Tibial nerve (tissue), 4 donors: Measurements from ENCODE around the gene SOWAHB. TPM values are rescaled to one million over a fixed set of nuclear protein-coding genes. Genes with fewer than 3 reads are reported as not detected.

Source experiments
- DNase-seq, 2 donors: peaks; one replicate each; pipeline ENCODE4 v3.0.0-alpha.2; 2019; ENCODE audit warnings: low spot score in 2 of 2
- H3K27ac ChIP-seq, 4 donors: fragments of 200-600 bp; sonication (generic) in 3 of 4; one replicate each; pipeline ENCODE4 v1.5.1; 2017 to 2019; ENCODE audit warnings: mild to moderate bottlenecking in 1 of 4
- H3K27me3 ChIP-seq, 2 donors: fragments of 200-600 bp; sonication (generic) in 1 of 2; one replicate each; pipeline versions ENCODE4 v1.5.1 to v1.6.0; 2017 to 2019
- H3K36me3 ChIP-seq, 3 donors: fragments of 200-600 bp; sonication (generic); one replicate each; pipeline ENCODE4 v1.5.1; 2018 to 2019
- H3K4me1 ChIP-seq, 4 donors: fragments of 200-600 bp; sonication (generic) in 3 of 4; one replicate each; pipeline ENCODE4 v1.5.1; 2017 to 2019
- H3K4me3 ChIP-seq, 4 donors: fragments of 200-600 bp; sonication (generic) in 3 of 4; one replicate each; pipeline ENCODE4 v1.5.1; 2017 to 2019; ENCODE audit warnings: mild to moderate bottlenecking in 1 of 4, moderate library complexity in 1 of 4
- H3K9me3 ChIP-seq, 4 donors: fragments of 200-600 bp; sonication (generic) in 3 of 4; one replicate each; pipeline ENCODE4 v1.5.1; 2017 to 2019
- EP300 ChIP-seq, 2 donors: sonication (generic); formaldehyde crosslinking; IDR thresholded peaks; one replicate each; pipeline ENCODE4 v1.6.1; 2017; ENCODE audit warnings: antibody characterized with exemption in 2 of 2, mild to moderate bottlenecking in 1 of 2
- POLR2A ChIP-seq, 2 donors: fragments of 450-650 bp; IDR thresholded peaks; one replicate each; pipeline ENCODE4 v1.6.1; 2017; ENCODE audit warnings: antibody characterized with exemption in 2 of 2, mild to moderate bottlenecking in 2 of 2, moderate library complexity in 2 of 2
- WGBS, 2 donors: methylation state at CpG; one replicate each; pipeline ENCODE4 v1.1.5; 2018; 5-methylcytosine and 5-hydroxymethylcytosine counted together
- total RNA-seq, 4 donors: library from RNA; depleted of rRNA; stranded (reverse); fragments of >200 nt; gene quantifications; one replicate each; pipeline ENCODE4 v1.1.0, GENCODE V29; 2016
- TF ChIP-seq, protein P1 (sequence below), 5 experiments: fragments of 200-600 bp in 3 of 5; fragments of 450-650 bp in 2 of 5; sonication (generic) in 3 of 5; IDR thresholded peaks; one replicate each; pipeline ENCODE4 v1.5.1; 2016 to 2019; ENCODE audit warnings: antibody characterized with exemption in 5 of 5, mild to moderate bottlenecking in 3 of 5, moderate library complexity in 2 of 5

Gene SOWAHB
- total RNA-seq, 4 donors from 2014 or later: 0.21 to 0.90 TPM; not detected in 2

DNA sequence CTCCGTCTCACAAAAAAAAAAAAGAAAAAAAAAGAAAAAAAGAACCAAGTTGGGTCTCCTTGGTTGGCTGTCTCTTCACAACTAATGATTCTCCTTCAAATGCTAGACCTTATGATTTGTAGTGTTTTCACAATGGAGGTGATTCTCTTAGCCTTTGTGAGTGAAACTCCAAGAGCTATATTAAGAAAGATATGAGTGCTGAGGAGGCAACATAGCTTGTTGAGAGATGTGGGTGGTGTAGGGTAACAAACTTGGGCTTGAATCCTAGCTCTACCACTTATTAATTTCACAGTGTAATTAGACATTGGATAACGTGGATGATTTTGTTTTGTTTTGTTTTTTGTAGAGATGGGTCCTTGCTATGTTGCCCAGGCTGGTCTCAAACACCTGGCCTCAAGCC lies 41.2 kb upstream of the SOWAHB start:
- no peak for DNase-seq
- 74 to 78% methylated on average over 2 of the region's 2 CpGs for WGBS, 2 donors
- no peak overlapping the region for H3K4me3 ChIP-seq
- H3K27me3 ChIP-seq: no peaks in the 10 kb centered on the region
- no peak overlapping the region for H3K27ac ChIP-seq
- H3K36me3 ChIP-seq: no peaks in the 10 kb centered on the region
- peaks cover 0 to 35% (median 2%) of the 10 kb centered on the region in 4 donors for H3K9me3 ChIP-seq
- TF ChIP-seq POLR2A (IDR thresholded peaks at IDR 0.05) (no peak), EP300 (IDR thresholded peaks at IDR 0.05) (no peak)
- TF ChIP-seq, protein P1, sequence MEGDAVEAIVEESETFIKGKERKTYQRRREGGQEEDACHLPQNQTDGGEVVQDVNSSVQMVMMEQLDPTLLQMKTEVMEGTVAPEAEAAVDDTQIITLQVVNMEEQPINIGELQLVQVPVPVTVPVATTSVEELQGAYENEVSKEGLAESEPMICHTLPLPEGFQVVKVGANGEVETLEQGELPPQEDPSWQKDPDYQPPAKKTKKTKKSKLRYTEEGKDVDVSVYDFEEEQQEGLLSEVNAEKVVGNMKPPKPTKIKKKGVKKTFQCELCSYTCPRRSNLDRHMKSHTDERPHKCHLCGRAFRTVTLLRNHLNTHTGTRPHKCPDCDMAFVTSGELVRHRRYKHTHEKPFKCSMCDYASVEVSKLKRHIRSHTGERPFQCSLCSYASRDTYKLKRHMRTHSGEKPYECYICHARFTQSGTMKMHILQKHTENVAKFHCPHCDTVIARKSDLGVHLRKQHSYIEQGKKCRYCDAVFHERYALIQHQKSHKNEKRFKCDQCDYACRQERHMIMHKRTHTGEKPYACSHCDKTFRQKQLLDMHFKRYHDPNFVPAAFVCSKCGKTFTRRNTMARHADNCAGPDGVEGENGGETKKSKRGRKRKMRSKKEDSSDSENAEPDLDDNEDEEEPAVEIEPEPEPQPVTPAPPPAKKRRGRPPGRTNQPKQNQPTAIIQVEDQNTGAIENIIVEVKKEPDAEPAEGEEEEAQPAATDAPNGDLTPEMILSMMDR (IDR thresholded peaks at IDR 0.05): no peak
- H3K4me1 ChIP-seq: no peaks in the 10 kb centered on the region

DNA sequence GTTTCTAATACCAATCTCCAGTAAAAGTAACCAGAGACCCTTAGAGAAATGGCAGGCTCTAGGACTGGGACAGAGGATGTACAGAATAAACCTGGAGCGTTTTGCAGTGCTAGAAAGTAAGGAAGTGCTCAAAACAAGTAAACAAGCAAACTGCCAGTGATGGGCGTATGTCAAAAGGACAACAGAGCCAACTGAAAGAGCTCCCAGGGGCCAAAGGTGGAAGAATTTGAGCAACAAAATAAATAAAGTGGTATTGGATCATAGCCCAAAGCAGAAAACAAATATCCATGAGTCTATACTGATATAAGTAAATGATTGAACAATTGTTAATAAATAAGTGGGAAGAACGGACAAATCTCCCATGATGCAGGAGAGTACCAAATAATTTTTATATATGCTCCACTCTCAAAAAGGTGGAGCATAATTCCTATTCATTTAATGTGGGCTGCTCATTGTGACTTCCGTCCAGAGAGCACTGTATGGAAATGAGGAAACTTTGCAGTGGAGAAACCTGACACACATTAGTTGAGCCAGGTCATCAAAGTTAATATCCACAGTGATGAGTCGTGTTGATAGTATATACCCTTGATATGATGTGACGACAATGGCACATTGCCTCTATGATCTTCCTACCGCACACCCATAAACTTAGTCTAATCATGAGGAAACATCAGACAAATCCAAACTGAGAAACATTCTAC lies 33.8 kb upstream of the SOWAHB start:
- 84 to 87% methylated on average over 7 of the region's 7 CpGs for WGBS, 2 donors
- TF ChIP-seq POLR2A (IDR thresholded peaks at IDR 0.05) (no peak), EP300 (IDR thresholded peaks at IDR 0.05) (no peak)
- TF ChIP-seq, protein P1 (IDR thresholded peaks at IDR 0.05): no peak
- Histone ChIP-seq H3K4me3 (no peak overlapping the region), H3K9me3 (no peaks in the 10 kb centered on the region), H3K27me3 (no peaks in the 10 kb centered on the region), H3K27ac (no peak overlapping the region), H3K4me1 (no peaks in the 10 kb centered on the region), H3K36me3 (no peaks in the 10 kb centered on the region)
- DNase-seq: no peak

DNA sequence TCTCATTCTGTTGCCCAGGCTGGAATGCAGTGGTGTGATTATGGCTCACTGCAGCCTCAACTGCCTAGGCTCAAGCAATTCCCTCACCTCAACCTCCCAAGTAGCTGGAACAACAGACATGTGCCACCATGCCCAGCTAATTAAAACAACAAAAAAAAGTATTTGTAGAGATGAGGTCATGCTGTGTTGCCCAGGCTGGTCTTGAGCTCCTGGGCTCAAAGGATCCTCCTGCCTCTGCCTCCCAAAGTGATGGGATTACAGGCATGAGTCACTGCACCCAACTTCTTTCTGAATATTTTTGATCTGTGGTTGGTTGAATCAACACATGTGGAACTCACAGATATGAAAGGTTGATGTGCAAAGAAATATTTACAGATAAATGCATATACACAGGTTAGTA lies 33.1 kb upstream of the SOWAHB start:
- no peak overlapping the region for H3K4me3 ChIP-seq
- no peak for DNase-seq
- no peaks in the 10 kb centered on the region for H3K36me3 ChIP-seq
- no peak overlapping the region for H3K27ac ChIP-seq
- H3K27me3 ChIP-seq: no peaks in the 10 kb centered on the region
- H3K9me3 ChIP-seq: no peaks in the 10 kb centered on the region
- no peaks in the 10 kb centered on the region for H3K4me1 ChIP-seq
- no peak for TF ChIP-seq EP300 (IDR thresholded peaks at IDR 0.05)
- TF ChIP-seq, protein P1 (IDR thresholded peaks at IDR 0.05): no peak

DNA sequence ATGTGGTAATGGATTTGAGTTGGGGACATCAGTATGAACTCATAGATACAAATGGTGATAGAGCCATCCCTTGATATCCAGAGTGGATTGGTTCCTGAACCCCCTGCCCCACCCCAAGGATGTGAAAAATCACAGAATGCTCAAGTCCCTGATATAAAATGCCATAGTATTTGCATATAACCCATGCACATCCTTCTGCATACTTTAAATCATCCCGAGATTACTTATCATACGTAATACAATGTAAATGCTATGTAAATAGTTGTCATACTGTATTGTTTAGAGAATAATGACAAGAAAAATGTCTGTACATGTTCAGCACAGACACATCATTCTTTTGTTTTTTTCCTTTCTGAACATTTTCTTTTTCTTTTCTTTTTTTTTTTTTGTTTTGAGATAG lies 32.7 kb upstream of the SOWAHB start:
- WGBS, 2 donors: 91 to 92% methylated on average over 2 of the region's 2 CpGs
- no peaks in the 10 kb centered on the region for H3K9me3 ChIP-seq

DNA sequence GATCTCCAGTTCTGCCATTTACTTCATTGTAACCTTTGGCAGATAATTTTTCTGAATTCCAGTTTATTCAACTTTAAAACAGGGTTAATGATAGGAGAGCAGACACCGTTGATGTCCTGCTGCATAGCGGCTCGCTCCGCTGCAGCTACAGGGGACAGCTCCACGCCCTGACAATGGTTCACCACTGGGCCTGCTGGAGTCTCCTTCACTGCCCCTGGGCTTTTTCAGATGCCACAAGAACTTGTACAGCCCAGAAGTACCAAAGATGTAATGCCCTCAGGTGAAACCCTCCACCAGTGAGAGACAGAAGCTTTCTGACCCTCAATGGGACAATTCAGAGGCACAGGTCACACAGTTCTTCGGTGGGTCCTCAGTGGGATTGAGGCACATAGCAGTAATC lies 28.9 kb upstream of the SOWAHB start:
- no peaks in the 10 kb centered on the region for H3K27me3 ChIP-seq
- H3K9me3 ChIP-seq: no peaks in the 10 kb centered on the region
- TF ChIP-seq POLR2A (IDR thresholded peaks at IDR 0.05) (no peak), EP300 (IDR thresholded peaks at IDR 0.05) (no peak)
- TF ChIP-seq, protein P1 (IDR thresholded peaks at IDR 0.05): no peak
- H3K36me3 ChIP-seq: no peaks in the 10 kb centered on the region
- no peak overlapping the region for H3K27ac ChIP-seq
- H3K4me1 ChIP-seq: no peaks in the 10 kb centered on the region
- no peak overlapping the region for H3K4me3 ChIP-seq
- 89 to 93% methylated on average over 6 of the region's 6 CpGs for WGBS, 2 donors
- no peak for DNase-seq

More for the DNA sequence above, 32.7 kb upstream of the SOWAHB start:
- Histone ChIP-seq H3K4me1 (no peaks in the 10 kb centered on the region), H3K36me3 (no peaks in the 10 kb centered on the region), H3K27ac (no peak overlapping the region), H3K27me3 (no peaks in the 10 kb centered on the region), H3K4me3 (no peak overlapping the region)
- no peak for TF ChIP-seq POLR2A (IDR thresholded peaks at IDR 0.05)
- no peak for TF ChIP-seq EP300 (IDR thresholded peaks at IDR 0.05)
- TF ChIP-seq, protein P1 (IDR thresholded peaks at IDR 0.05): no peak
- DNase-seq: no peak
